K562 (cell line): ENCODE measurements around the gene KLK13. TPM values are rescaled to one million over a fixed set of nuclear protein-coding genes. Genes with fewer than 3 reads are reported as not detected.

Source experiments
- ARHGAP35 ChIP-seq: fragments of 450-650 bp; IDR thresholded peaks from 2 replicates; pipeline ENCODE4 v1.6.1; 2018; ENCODE audit not compliant: partially characterized antibody
- ERF ChIP-seq: fragments of 450-650 bp; formaldehyde crosslinking; IDR thresholded peaks from 2 replicates; pipeline ENCODE4 v1.4.0; 2020; ENCODE audit warnings: mild to moderate bottlenecking, mixed read lengths
- FOXK1 ChIP-seq: sonication (generic); formaldehyde crosslinking; IDR thresholded peaks from 2 replicates; pipeline ENCODE4 v1.8.0; 2022; ENCODE audit warnings: missing genetic modification reagents, mild to moderate bottlenecking, borderline replicate concordance
- GTF3C2 ChIP-seq: IDR thresholded peaks from 3 replicates; pipeline ENCODE4 v1.6.1; 2011; ENCODE audit warnings: borderline replicate concordance, mild to moderate bottlenecking, moderate library complexity; ENCODE audit not compliant: insufficient read length; ENCODE audit errors: extremely low read depth
- NFYB ChIP-seq: IDR thresholded peaks from 2 replicates; pipeline ENCODE4 v1.6.1; 2011; ENCODE audit warnings: mild to moderate bottlenecking, moderate library complexity; ENCODE audit not compliant: insufficient read length; ENCODE audit errors: extremely low read depth
- SFPQ ChIP-seq: fragments of 200-400 bp; formaldehyde crosslinking; IDR thresholded peaks from 2 replicates; pipeline ENCODE4 v1.6.1; 2017; ENCODE audit warnings: mild to moderate bottlenecking, low read depth, low read length, moderate library complexity
- SREBF1 ChIP-seq: fragments of 150-350 bp; IDR thresholded peaks from 2 replicates; pipeline ENCODE4 v1.6.1; 2014; ENCODE audit warnings: antibody characterized with exemption, low read depth, low read length, borderline replicate concordance
- ZHX1 ChIP-seq: fragments of 150-350 bp; conservative IDR thresholded peaks from 2 replicates; pipeline ENCODE4 v1.6.1; 2014; ENCODE audit warnings: low read length
- ZKSCAN8 ChIP-seq: fragments of 200-800 bp; sonication (Bioruptor generic); IDR thresholded peaks from 2 replicates; pipeline ENCODE4 v1.6.1; 2016; ENCODE audit warnings: missing genetic modification characterization, missing compliant biosample characterization
- ZNF212 ChIP-seq: fragments of 450-650 bp; formaldehyde crosslinking; IDR thresholded peaks from 2 replicates; pipeline ENCODE4 v1.4.0; 2020; ENCODE audit warnings: mild to moderate bottlenecking
- ZNF274 ChIP-seq: IDR thresholded peaks from 2 replicates; pipeline ENCODE4 v1.6.1; 2011; ENCODE audit warnings: low read depth, mild to moderate bottlenecking, low read length, moderate library complexity, borderline replicate concordance
- ZNF830 ChIP-seq: fragments of 250-450 bp; sonication (Bioruptor Pico); IDR thresholded peaks from 2 replicates; pipeline ENCODE4 v1.5.0; 2021; ENCODE audit warnings: mild to moderate bottlenecking
- polyA plus RNA-seq, 8 experiments: library from polyadenylated mRNA; depleted of rRNA in 4 of 8; stranded (reverse) in 5 of 8; unstranded in 3 of 8; fragments of >200 nt; fragmentation: Nextera tagmentation in 2 of 8; fragmentation: Illumina TruSeq in 1 of 8; extraction: Ambion mirVana in 2 of 8; extraction: Trizol in 1 of 8; gene quantifications; 2 replicates each; pipeline versions ENCODE4 v1.2.1 to v1.2.3, GENCODE V29; 2011 to 2014; ENCODE audit warnings: inconsistent platforms in 1 of 8, missing spikeins in 1 of 8
- total RNA-seq, 7 experiments: library from RNA; depleted of rRNA in 6 of 7; stranded (reverse); fragments of >200 nt in 6 of 7; fragmentation: Illumina TruSeq in 2 of 7; extraction: Trizol in 2 of 7; gene quantifications; 2 replicates each; pipeline versions ENCODE4 v1.2.1 to v1.2.3, GENCODE V29; 2011 to 2021; ENCODE audit warnings: low replicate concordance in 1 of 7
- TF ChIP-seq, protein P1 (sequence below): sonication (generic); formaldehyde crosslinking; IDR thresholded peaks from 2 replicates; pipeline ENCODE4 v1.9.0; 2022; ENCODE audit warnings: mild to moderate bottlenecking, missing genetic modification reagents
- TF ChIP-seq, protein P2 (sequence below): fragments of 250-450 bp; sonication (Bioruptor Pico); IDR thresholded peaks from 2 replicates; pipeline ENCODE4 v1.5.0; 2021

The KLK13 gene
- total and polyA plus RNA-seq, 9 of the 15 experiments (the other 6 are each of a cell fraction or from before 2014, with no cell fraction given): 0.72 to 9.0 (median 2.3) TPM

DNA sequence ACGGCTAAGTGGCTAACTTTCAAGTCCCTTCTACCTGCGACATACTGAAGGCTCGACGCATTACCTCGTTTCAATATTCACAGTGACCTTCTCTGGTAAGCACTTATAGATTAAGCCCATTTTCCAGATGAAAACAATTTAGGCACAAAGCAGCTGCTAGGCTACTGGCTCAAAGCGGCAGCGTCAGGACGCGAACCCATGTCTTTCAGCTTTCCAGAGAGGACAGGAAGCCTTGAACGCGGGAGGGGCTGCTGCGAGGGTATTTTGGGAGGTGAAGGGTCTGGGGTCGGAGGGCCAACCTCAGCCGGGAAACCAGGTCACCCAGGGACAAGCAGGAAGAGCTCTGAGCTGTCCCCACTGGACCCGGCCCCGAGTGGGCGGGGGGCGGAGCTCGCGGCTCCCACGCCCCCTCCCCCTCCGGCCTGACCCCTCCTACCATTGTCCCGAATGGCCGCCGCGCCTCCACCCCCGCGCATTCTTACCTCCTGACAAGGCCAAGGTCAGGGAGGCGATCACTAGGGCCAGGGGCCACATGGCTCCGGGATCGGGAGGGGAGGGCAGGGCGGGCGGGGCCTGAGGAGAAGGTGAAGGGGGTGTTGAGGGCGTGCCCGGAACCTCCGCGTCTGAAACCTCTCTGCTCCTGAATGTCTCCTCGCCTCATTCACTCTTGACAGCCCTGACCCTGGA, at the start of gene KLK13 (continued):
- TF ChIP-seq ZHX1 (no peak), NFYB (no peak), SREBF1 (no peak), ZKSCAN8 (CRISPR knock-in tag) (no peak), ERF (CRISPR knock-in tag) (no peak), ARHGAP35 (no peak), ZNF830 (CRISPR knock-in tag) (no peak), FOXK1 (CRISPR knock-in tag) (no peak), ZNF212 (CRISPR knock-in tag) (no peak), GTF3C2 (no peak), ZNF274 (no peak), SFPQ (no peak)
- TF ChIP-seq, protein P1, sequence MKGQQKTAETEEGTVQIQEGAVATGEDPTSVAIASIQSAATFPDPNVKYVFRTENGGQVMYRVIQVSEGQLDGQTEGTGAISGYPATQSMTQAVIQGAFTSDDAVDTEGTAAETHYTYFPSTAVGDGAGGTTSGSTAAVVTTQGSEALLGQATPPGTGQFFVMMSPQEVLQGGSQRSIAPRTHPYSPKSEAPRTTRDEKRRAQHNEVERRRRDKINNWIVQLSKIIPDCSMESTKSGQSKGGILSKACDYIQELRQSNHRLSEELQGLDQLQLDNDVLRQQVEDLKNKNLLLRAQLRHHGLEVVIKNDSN: peak; percentile 34
- TF ChIP-seq, protein P2, sequence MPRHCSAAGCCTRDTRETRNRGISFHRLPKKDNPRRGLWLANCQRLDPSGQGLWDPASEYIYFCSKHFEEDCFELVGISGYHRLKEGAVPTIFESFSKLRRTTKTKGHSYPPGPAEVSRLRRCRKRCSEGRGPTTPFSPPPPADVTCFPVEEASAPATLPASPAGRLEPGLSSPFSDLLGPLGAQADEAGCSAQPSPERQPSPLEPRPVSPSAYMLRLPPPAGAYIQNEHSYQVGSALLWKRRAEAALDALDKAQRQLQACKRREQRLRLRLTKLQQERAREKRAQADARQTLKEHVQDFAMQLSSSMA (CRISPR knock-in tag): no peak
